GM06990 (cell line): ENCODE measurements around the gene PCDHGB4.
"Not testable (repeated sequence)": the region's sequence is repeated elsewhere in the genome, so short reads cannot be mapped to it uniquely, and the experiment has no call there.

Source experiments
- DNase-seq: peaks from one replicate; pipeline ENCODE4 v3.0.0-alpha.2; 2011; ENCODE audit not compliant: insufficient read length; ENCODE audit errors: extremely low read depth
- H3K27me3 ChIP-seq: replicated peaks from 2 replicates; pipeline ENCODE4 v1.6.0; 2011; ENCODE audit warnings: low read length; ENCODE audit not compliant: control insufficient read depth, insufficient read depth
- H3K36me3 ChIP-seq: 2 replicates; pipeline ENCODE4 v1.5.1; 2011; ENCODE audit warnings: low read length; ENCODE audit not compliant: control insufficient read depth, insufficient read depth
- H3K4me3 ChIP-seq: replicated peaks from 2 replicates; pipeline ENCODE4 v1.5.1; 2011; ENCODE audit warnings: low read depth, mild to moderate bottlenecking, control low read depth, low read length
- TF ChIP-seq, protein P1 (sequence below): IDR thresholded peaks from 2 replicates; pipeline ENCODE4 v1.5.1; 2011; ENCODE audit warnings: low read length, control low read depth, mild to moderate bottlenecking, inconsistent platforms; ENCODE audit not compliant: insufficient read depth, poor library complexity, severe bottlenecking

Gene PCDHGB4

DNA sequence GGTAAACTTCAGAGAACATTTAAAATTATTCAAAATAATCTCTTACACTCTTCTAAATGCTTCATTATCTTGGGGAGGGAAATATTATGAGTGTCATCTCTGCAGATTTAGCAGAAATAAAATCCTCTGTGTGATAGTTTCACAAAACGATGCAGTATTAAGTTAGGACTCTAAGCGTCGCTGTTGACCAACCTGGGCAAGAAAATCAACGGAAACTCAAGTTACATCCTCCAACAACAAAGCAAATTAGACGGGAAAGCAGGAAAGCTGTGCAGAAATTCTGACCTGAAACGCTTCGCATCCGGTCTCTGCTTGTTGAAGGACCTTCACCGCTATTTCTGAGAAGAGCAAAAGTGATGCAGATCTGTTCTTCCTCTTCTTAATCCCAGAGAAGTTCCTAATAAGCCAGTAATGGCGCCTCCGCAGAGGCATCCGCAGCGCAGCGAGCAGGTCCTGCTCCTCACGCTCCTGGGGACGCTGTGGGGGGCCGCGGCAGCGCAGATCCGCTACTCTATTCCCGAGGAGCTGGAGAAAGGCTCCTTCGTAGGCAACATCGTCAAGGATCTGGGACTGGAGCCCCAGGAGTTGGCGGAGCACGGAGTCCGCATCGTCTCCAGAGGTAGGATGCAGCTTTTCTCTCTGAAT is 13.7 kb upstream of the PCDHGB4 start, which contains the start of gene PCDHGA6:
PCDHGA6 (plus strand) TSS at position 219 of the 645 bp plus-strand sequence; CDS start at position 412, 193 bp downstream.
- TF ChIP-seq, protein P1, sequence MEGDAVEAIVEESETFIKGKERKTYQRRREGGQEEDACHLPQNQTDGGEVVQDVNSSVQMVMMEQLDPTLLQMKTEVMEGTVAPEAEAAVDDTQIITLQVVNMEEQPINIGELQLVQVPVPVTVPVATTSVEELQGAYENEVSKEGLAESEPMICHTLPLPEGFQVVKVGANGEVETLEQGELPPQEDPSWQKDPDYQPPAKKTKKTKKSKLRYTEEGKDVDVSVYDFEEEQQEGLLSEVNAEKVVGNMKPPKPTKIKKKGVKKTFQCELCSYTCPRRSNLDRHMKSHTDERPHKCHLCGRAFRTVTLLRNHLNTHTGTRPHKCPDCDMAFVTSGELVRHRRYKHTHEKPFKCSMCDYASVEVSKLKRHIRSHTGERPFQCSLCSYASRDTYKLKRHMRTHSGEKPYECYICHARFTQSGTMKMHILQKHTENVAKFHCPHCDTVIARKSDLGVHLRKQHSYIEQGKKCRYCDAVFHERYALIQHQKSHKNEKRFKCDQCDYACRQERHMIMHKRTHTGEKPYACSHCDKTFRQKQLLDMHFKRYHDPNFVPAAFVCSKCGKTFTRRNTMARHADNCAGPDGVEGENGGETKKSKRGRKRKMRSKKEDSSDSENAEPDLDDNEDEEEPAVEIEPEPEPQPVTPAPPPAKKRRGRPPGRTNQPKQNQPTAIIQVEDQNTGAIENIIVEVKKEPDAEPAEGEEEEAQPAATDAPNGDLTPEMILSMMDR: no peak
- no peaks in the 10 kb centered on the region for H3K36me3 ChIP-seq
- no peak for DNase-seq
- H3K4me3 ChIP-seq: no peak within 1 kb of the TSS
- H3K27me3 ChIP-seq: no peaks in the 10 kb centered on the region

DNA sequence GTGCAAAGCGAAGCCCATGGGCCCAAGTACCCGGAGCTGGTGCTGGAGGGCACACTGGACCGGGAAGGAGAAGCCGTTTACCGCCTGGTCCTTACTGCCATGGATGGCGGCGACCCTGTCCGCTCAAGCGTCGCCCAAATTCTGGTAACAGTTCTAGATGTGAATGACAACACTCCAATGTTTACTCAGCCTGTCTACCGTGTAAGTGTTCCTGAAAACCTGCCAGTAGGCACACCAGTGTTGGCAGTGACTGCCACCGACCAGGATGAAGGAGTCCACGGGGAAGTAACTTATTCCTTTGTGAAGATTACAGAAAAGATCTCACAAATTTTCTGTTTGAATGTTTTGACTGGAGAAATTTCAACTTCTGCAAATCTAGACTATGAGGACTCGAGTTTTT is 12.9 kb upstream of the PCDHGB4 start:
- no peak overlapping the region for H3K4me3 ChIP-seq
- DNase-seq: no peak
- H3K36me3 ChIP-seq: no peaks in the 10 kb centered on the region
- H3K27me3 ChIP-seq: no peaks in the 10 kb centered on the region
- TF ChIP-seq, protein P1: no peak

GRCh38 chr5:141375444-141376155 is 11.9 kb upstream of the PCDHGB4 start:
- not testable (repeated sequence) for DNase-seq, H3K4me3 ChIP-seq, H3K27me3 ChIP-seq, H3K36me3 ChIP-seq

GRCh38 chr5:141382469-141383294 is 4.8 kb upstream of the PCDHGB4 start, which contains the start of gene PCDHGA7:
Gene PCDHGA7, plus strand, starts transcription at chr5:141382742. Its CDS starts 158 bp downstream, at chr5:141382900.
- DNase-seq: no peak
- TF ChIP-seq, protein P1: no peak
- H3K27me3 ChIP-seq: no peaks in the 10 kb centered on the region
- H3K4me3 ChIP-seq: no peak within 1 kb of the TSS
- no peaks in the 10 kb centered on the region for H3K36me3 ChIP-seq

GRCh38 chr5:141383345-141383744 is 4.2 kb upstream of the PCDHGB4 start:
- no peak overlapping the region for H3K4me3 ChIP-seq
- H3K27me3 ChIP-seq: no peaks in the 10 kb centered on the region
- no peak for DNase-seq
- TF ChIP-seq, protein P1: no peak
- no peaks in the 10 kb centered on the region for H3K36me3 ChIP-seq
